Measurements from ENCODE around the gene INVS. TPM values are rescaled to one million over a fixed set of nuclear protein-coding genes. Genes with fewer than 3 reads are reported as not detected.

The INVS gene
- total RNA-seq, 2 donors from 2014 or later, result 14.6 to 16.2 TPM

DNA sequence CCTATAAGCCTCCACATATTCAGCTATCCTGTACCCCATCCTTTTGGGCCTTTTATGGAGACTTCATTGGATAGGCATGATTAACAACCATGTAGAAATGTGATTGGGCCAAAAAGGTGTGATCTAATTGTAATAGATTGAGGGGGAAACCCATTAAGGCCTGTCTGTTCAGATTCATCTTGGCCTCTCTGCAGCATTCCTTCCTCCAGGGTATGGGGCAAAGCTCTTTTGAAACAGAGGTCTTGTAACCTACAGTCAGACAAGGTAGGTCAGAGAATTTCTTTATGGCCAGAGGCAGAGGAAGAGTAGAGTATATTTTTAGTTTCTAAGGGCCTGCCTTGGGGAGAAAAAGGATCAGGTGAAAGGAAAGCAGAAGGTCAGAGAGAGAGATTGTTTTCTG lies 98.5 kb downstream of the INVS start:
- Mint-ChIP-seq H3K27me3 (no peaks in the 10 kb centered on the region), H3K27ac (no peak overlapping the region), H3K4me3 (no peak overlapping the region), H3K36me3 (ENCODE audit: low read depth) (no peaks in the 10 kb centered on the region), H3K4me1 (no peaks in the 10 kb centered on the region)
- ATAC-seq (no peak), DNase-seq (no peak)
- H3K9me3 ChIP-seq (ENCODE audit: control insufficient read depth, low read length, poor library complexity, severe bottlenecking), result no peaks in the 10 kb centered on the region

DNA sequence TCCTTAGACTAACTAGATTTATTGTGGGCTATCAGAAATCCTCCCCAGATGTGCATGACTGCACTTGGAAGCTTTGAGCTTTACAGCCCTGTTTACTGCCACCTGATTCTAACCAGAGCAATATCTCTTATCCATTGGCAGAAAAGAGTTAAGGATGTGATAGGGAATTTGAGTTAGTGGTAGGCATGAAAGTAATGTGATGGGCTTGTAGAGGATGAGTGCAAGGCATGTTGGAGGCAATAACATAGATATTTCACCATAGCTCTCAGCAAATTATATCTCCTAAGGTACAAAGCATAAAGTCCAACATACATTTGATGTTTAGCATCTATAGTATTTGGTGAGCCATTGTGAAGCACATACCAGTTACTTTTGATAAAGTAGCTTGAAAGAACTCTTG lies 103.8 kb downstream of the INVS start:
- H3K9me3 ChIP-seq (ENCODE audit: control insufficient read depth, low read length, poor library complexity, severe bottlenecking), result no peaks in the 10 kb centered on the region
- DNase-seq, result no peak
- no peak overlapping the region for H3K4me3 Mint-ChIP-seq
- H3K4me1 Mint-ChIP-seq, result no peaks in the 10 kb centered on the region
- H3K27me3 Mint-ChIP-seq, result no peaks in the 10 kb centered on the region
- no peaks in the 10 kb centered on the region for H3K36me3 Mint-ChIP-seq (ENCODE audit: low read depth)
- ATAC-seq, result no peak
- no peak overlapping the region for H3K27ac Mint-ChIP-seq

DNA sequence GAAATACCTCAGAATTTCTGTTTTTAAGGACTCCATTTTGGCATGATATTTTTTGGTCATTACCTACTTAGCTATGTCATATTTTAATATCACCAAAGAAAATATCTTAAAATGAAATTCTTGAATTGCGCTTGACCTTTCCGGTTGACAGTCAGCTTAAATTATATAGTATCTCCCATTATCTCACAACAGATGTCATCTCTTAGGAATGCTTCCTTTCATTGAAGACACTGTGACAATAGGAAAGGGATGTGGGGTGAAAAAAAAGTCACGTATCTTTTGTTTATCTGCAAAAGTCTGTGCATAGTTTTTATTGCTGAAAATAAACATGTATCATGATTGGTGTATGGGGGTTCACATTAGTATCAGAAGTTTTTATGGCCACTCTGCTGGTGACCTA lies 105.8 kb downstream of the INVS start:
- H3K27ac Mint-ChIP-seq, result no peak overlapping the region
- peaks cover 2% of the 10 kb centered on the region for H3K4me1 Mint-ChIP-seq
- H3K27me3 Mint-ChIP-seq, result no peaks in the 10 kb centered on the region
- DNase-seq (no peak), ATAC-seq (no peak)
- no peak overlapping the region for H3K4me3 Mint-ChIP-seq
- no peaks in the 10 kb centered on the region for H3K9me3 ChIP-seq (ENCODE audit: control insufficient read depth, low read length, poor library complexity, severe bottlenecking)
- H3K36me3 Mint-ChIP-seq (ENCODE audit: low read depth), result peaks cover under 1% of the 10 kb centered on the region

DNA sequence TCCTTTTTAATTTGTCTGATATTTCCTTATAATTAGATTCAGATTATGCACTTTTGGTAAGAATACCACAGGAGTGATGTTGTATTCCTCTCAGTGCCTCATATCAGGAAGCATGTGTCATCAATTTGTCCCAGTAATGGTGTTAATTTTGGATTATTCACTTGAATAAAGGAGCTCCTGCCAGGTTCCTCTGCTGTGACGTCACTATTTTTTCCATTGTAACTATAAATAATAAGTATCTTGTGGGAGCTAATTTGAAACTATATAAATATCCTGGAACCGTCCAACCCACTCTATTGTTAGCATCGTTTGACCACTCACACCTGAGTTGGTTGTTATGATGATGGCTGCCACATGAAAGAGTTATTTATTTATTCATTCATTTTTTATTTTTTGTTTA lies 107.9 kb downstream of the INVS start:
- peaks cover 8% of the 10 kb centered on the region for H3K4me1 Mint-ChIP-seq
- no peak for DNase-seq
- H3K27me3 Mint-ChIP-seq, result no peaks in the 10 kb centered on the region

DNA sequence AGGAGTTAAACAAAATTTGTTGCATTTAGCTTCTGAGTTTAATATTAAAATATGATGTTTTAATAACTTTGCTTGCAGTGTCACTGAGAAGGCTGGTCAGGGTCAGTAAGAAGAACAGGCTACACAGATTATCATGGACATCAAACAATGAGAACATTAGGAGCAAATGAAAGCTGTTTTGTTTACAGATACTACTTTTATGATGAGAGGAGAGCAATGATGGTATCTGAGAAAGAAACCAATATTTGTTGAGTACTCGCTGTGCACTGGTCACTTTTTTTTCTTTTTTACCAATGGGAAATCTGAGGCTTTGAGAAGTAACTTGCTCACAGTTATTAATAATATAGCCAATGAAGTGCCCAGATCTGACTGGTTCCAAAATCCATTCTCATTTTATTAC lies 109.6 kb downstream of the INVS start:
- ATAC-seq, result no peak
- H3K27me3 Mint-ChIP-seq, result no peaks in the 10 kb centered on the region
- DNase-seq, result no peak
- H3K36me3 Mint-ChIP-seq (ENCODE audit: low read depth), result peaks cover 2% of the 10 kb centered on the region
- H3K27ac Mint-ChIP-seq, result peak overlapping the region; percentile 89
- H3K9me3 ChIP-seq (ENCODE audit: control insufficient read depth, low read length, poor library complexity, severe bottlenecking), result no peaks in the 10 kb centered on the region
- no peak overlapping the region for H3K4me3 Mint-ChIP-seq
- peaks cover 12% of the 10 kb centered on the region for H3K4me1 Mint-ChIP-seq

More for the DNA sequence above, 107.9 kb downstream of the INVS start:
- no peak for ATAC-seq
- H3K27ac Mint-ChIP-seq, result no peak overlapping the region
- peaks cover 2% of the 10 kb centered on the region for H3K36me3 Mint-ChIP-seq (ENCODE audit: low read depth)
- H3K9me3 ChIP-seq (ENCODE audit: control insufficient read depth, low read length, poor library complexity, severe bottlenecking), result no peaks in the 10 kb centered on the region
- H3K4me3 Mint-ChIP-seq, result no peak overlapping the region

DNA sequence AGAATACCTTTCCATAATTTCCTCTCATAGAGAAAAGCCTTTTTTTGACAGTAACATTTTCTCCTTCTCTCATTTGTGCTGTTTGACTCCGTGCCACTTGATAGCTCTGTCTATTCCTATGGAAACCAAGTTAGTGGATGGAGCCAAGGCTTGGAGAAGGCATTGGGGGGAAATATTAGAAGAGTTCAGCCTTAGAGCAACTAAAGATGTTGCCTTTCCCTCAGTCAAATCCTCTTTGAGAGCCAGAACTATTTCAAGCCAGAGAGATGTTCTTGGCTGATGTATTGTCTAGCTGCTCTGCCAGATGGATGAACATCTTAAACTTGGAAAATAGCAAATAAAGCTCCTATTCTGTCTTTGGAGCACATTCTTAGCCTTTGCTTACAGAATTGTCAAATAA lies 112.4 kb downstream of the INVS start:
- no peaks in the 10 kb centered on the region for H3K9me3 ChIP-seq (ENCODE audit: control insufficient read depth, low read length, poor library complexity, severe bottlenecking)
- H3K36me3 Mint-ChIP-seq (ENCODE audit: low read depth), result peaks cover 2% of the 10 kb centered on the region
- no peak overlapping the region for H3K4me3 Mint-ChIP-seq
- ATAC-seq (no peak), DNase-seq (no peak)
- H3K4me1 Mint-ChIP-seq, result peaks cover 12% of the 10 kb centered on the region
- H3K27ac Mint-ChIP-seq, result no peak overlapping the region
- no peaks in the 10 kb centered on the region for H3K27me3 Mint-ChIP-seq

DNA sequence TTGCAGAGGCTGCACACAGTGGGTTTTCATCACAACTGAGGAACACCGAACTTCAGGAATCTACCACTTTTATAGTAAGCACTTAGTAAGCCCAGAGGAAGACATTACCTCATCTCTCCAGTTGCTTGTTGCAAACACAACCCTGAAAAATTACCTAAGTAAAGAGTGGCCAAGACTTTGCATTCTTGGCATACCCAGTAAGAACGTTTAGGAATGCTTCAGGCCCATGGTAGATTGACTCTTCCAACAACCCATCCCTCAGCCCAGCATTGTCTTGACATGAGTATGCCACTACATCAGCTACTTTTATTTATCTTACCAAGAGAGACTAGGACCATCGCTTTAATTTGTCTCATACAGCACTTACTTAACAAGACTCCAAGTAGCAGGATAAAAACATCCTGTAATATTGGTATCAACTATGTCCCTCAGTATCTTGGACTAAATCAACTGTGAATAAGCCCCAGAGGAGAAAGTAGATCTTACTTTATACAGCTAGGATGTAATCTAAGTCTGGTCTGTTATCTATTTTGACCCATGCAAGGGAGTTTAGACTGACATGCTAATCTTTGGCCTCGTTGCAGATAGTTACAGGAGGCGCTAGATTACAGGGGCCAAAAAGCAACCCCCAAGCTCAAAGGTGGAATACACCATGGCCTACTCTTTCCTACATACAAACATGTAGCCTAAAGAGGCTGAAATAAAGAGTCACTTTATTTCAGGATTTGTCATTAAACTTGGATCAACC lies 114.9 kb downstream of the INVS start:
- Mint-ChIP-seq H3K36me3 (ENCODE audit: low read depth) (peaks cover 2% of the 10 kb centered on the region), H3K4me1 (peaks cover 12% of the 10 kb centered on the region), H3K27ac (no peak overlapping the region), H3K4me3 (no peak overlapping the region), H3K27me3 (no peaks in the 10 kb centered on the region)
- H3K9me3 ChIP-seq (ENCODE audit: control insufficient read depth, low read length, poor library complexity, severe bottlenecking), result no peaks in the 10 kb centered on the region
- DNase-seq (no peak), ATAC-seq (no peak)

DNA sequence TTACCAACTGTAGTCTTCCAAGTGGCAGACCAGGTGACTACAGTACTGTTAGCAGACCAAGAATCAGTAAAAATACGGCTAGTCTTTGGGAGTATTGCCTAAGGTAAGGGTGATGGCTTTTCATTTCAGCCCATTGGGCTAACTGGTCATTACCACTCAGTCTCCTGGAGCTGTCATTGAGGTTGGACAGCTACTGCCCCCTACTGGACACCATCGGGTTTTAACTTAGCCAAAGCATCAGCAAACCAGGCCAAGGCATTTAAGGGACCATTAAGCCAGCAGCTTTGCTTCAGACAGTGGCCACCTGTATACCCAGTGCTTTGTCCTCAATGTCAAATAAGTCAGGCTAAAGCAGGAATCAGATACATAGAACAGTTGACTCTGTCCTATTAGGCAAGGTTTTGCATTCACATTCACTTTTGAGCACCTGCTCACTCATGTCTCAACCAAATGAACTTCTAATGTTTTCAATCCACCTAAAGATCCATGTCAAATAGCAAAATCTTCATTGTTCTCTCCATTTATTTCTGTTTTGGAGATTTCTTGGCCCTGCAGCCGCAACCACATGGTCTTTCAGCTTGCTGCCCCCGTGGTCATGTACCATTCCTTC lies 117.2 kb downstream of the INVS start:
- Mint-ChIP-seq H3K27ac (no peak overlapping the region), H3K4me3 (no peak overlapping the region), H3K27me3 (no peaks in the 10 kb centered on the region), H3K4me1 (peaks cover 4% of the 10 kb centered on the region), H3K36me3 (ENCODE audit: low read depth) (no peaks in the 10 kb centered on the region)
- peak; percentile 13 to 40 (median 22) for DNase-seq
- H3K9me3 ChIP-seq (ENCODE audit: control insufficient read depth, low read length, poor library complexity, severe bottlenecking), result no peaks in the 10 kb centered on the region
- ATAC-seq, result peak; percentile 78

DNA sequence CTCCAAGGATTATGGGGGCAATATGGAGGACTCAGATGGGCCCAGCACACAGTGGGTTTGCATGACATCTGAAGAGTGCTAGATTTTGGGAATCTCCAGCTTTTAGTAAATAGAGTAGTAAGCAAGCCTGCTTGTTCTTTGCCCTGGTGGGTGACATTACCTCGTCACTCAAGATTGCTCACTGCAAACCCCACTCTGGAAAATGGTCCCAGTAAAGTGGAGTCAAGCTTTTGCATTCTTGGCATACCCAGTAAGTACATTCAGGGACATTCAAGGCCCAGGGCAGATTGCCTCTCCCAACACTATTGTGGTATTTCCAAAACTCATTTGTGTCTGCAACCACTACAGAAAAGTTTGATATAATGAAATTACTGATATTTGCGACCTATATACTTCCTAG lies 118.5 kb downstream of the INVS start:
- Mint-ChIP-seq H3K27me3 (no peaks in the 10 kb centered on the region), H3K4me3 (no peak overlapping the region)
- no peaks in the 10 kb centered on the region for H3K9me3 ChIP-seq (ENCODE audit: control insufficient read depth, low read length, poor library complexity, severe bottlenecking)

DNA sequence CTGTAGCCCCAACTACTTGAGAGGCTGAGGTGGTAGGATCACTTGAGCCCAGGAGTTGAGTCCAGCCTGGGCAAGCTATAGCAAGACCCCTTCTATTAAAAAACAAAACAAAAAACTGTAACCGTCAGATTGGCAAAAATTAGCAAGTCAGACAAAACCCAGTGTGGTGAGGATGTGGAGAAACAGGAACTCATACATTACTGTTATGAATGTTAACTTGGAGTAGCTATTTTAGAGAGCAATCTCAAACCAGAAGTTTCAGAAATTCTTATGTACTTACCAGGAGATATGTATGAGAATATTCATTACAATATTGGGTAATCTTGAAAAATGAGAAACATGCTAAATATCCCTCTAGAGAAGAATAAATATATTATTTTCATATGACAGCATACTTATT lies 120.3 kb downstream of the INVS start:
- DNase-seq (no peak), ATAC-seq (no peak)
- Mint-ChIP-seq H3K27ac (peak overlapping the region; percentile 75), H3K27me3 (no peaks in the 10 kb centered on the region), H3K4me3 (no peak overlapping the region), H3K4me1 (no peaks in the 10 kb centered on the region), H3K36me3 (ENCODE audit: low read depth) (no peaks in the 10 kb centered on the region)
- H3K9me3 ChIP-seq (ENCODE audit: control insufficient read depth, low read length, poor library complexity, severe bottlenecking), result no peaks in the 10 kb centered on the region

More for the DNA sequence above, 118.5 kb downstream of the INVS start:
- Mint-ChIP-seq H3K27ac (no peak overlapping the region), H3K4me1 (peaks cover 3% of the 10 kb centered on the region), H3K36me3 (ENCODE audit: low read depth) (no peaks in the 10 kb centered on the region)
- DNase-seq (no peak), ATAC-seq (no peak)

DNA sequence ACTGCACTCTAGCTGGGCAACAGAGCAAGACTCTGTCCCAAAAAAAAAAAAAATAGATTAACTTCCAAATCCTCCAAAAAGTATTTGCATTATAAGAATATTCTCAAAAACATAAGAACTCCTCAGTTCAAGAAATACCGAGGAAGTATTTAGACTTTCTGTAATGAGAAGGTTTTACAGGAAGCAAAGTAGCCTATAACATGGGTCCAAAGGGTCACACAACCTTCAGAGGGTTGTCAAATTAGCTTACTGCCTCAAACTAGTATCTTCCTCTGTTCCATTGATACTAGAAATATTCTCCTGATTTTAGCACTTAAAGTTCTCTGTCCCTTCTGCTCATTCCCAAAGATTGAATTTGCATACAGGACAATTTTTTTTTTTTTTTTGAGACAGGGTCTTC lies 121.9 kb downstream of the INVS start:
- H3K36me3 Mint-ChIP-seq (ENCODE audit: low read depth), result no peaks in the 10 kb centered on the region
- DNase-seq (no peak), ATAC-seq (no peak)
- no peak overlapping the region for H3K27ac Mint-ChIP-seq
- H3K4me3 Mint-ChIP-seq, result no peak overlapping the region
- H3K4me1 Mint-ChIP-seq, result no peaks in the 10 kb centered on the region
- H3K9me3 ChIP-seq (ENCODE audit: control insufficient read depth, low read length, poor library complexity, severe bottlenecking), result no peaks in the 10 kb centered on the region
- H3K27me3 Mint-ChIP-seq, result no peaks in the 10 kb centered on the region

DNA sequence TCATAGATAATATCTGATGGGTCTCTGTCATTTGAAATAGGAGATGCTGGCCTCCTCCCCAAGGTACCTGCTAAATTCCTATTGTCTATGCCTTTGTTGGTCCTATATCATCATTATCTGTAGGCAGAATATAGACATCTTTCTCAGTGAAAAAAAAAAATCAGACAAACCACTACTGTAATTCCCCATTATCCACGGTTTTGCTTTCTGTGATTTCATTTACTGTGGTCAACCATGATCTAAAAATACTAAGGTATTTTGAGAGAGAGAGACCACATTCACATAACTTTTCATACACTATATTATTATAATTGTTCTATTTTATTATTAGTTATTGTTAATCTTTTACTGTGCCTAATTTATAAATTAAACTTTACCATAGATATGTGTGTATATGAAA lies 122.5 kb downstream of the INVS start:
- no peak overlapping the region for H3K4me3 Mint-ChIP-seq
- DNase-seq, result no peak
- no peak overlapping the region for H3K27ac Mint-ChIP-seq
- ATAC-seq, result no peak
- no peaks in the 10 kb centered on the region for H3K9me3 ChIP-seq (ENCODE audit: control insufficient read depth, low read length, poor library complexity, severe bottlenecking)
- H3K36me3 Mint-ChIP-seq (ENCODE audit: low read depth), result no peaks in the 10 kb centered on the region
- H3K27me3 Mint-ChIP-seq, result no peaks in the 10 kb centered on the region
- H3K4me1 Mint-ChIP-seq, result no peaks in the 10 kb centered on the region

DNA sequence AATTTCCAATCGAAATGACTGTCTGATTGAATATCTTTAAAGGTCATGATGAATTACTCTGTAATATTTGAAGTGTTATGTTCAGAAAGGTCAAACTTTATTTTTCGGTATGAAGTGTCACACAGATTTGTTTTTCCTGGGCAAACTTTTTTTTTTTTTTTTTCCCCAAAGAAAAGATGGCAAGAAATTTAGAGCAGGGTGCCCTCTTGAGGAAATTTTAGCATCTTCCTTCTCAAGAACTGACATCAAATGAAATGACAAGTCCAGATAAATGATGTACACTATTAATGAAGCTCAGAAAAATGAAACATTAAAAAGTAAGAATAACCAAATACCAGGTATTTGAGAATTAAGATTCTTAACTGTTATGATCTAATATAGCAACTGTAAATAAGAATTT lies 123.6 kb downstream of the INVS start:
- Mint-ChIP-seq H3K36me3 (ENCODE audit: low read depth) (no peaks in the 10 kb centered on the region), H3K27ac (no peak overlapping the region), H3K4me3 (no peak overlapping the region), H3K27me3 (no peaks in the 10 kb centered on the region), H3K4me1 (no peaks in the 10 kb centered on the region)
- no peak for DNase-seq
- no peak for ATAC-seq
- H3K9me3 ChIP-seq (ENCODE audit: control insufficient read depth, low read length, poor library complexity, severe bottlenecking), result no peaks in the 10 kb centered on the region

DNA sequence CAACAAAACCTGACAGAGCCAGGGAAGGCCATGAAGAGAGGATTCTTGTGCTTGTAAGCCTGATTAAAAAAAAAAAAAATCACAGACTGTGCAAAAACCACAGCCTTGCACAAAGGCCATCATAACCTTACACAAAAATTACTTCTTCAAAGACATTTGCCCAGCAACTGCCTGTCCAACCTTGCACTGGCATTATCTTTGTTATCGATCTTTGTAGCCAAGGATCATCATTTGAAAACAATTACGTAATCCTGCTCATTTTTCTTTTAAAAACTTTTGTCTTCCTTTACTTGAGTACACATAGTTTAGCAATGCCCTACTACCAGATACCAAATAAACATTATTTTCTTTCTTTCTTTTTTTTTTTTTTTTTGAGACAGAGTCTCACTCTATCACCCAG lies 128.6 kb downstream of the INVS start:
- ATAC-seq, result no peak
- H3K4me1 Mint-ChIP-seq, result peaks cover 3% of the 10 kb centered on the region
- no peak for DNase-seq
- no peaks in the 10 kb centered on the region for H3K9me3 ChIP-seq (ENCODE audit: control insufficient read depth, low read length, poor library complexity, severe bottlenecking)
- H3K27me3 Mint-ChIP-seq, result no peaks in the 10 kb centered on the region
- H3K27ac Mint-ChIP-seq, result no peak overlapping the region
- H3K36me3 Mint-ChIP-seq (ENCODE audit: low read depth), result peaks cover 4% of the 10 kb centered on the region
- H3K4me3 Mint-ChIP-seq, result no peak overlapping the region
